ENCODE measurements around the gene AGAP9. TPM values are rescaled to one million over a fixed set of nuclear protein-coding genes. Genes with fewer than 3 reads are reported as not detected.
A peak's percentile ranks its signal among the peaks of the same experiment; 100 is the strongest.
"Not testable (repeated sequence)": the region's sequence is repeated elsewhere in the genome, so short reads cannot be mapped to it uniquely, and the experiment has no call there.

Gene AGAP9
- total RNA-seq: 1 to 10 TPM; 6.3 to 7.8 TPM
- polyA plus RNA-seq (ENCODE audit: insufficient read length in 6 of 6): 10 to 100 TPM in 5 of 6 donors, 1 to 10 TPM in 1; 7.8 to 45.9 (median 24.5) TPM
- long read RNA-seq, donor 1, partial matches to known transcripts: 12 of 14 reads
- long read RNA-seq, donor 1, other reads (novel, unspliced or antisense): 0 of 14 reads
- long read RNA-seq, donor 2: 0 reads
- long read RNA-seq, donor 3, partial matches to known transcripts: 0 of 1 reads
- long read RNA-seq, donor 3, other reads (novel, unspliced or antisense): 0 of 1 reads
- long read RNA-seq, donor 4: 0 reads
- long read RNA-seq, donor 5, partial matches to known transcripts: 12 of 12 reads
- long read RNA-seq, donor 5, other reads (novel, unspliced or antisense): 0 of 12 reads
- long read RNA-seq, donor 6: 0 reads
- long read RNA-seq, donor 7: 0 reads
- long read RNA-seq, donor 8, partial matches to known transcripts: 8 of 8 reads
- long read RNA-seq, donor 8, other reads (novel, unspliced or antisense): 0 of 8 reads
- long read RNA-seq, donor 9: 0 reads
- long read RNA-seq, donor 10, partial matches to known transcripts: 0 of 1 reads
- long read RNA-seq, donor 10, other reads (novel, unspliced or antisense): 1 of 1 reads
- long read RNA-seq, donor 11, partial matches to known transcripts: 0 of 2 reads
- long read RNA-seq, donor 11, other reads (novel, unspliced or antisense): 0 of 2 reads
- long read RNA-seq, donor 12, partial matches to known transcripts: 0 of 1 reads
- long read RNA-seq, donor 12, other reads (novel, unspliced or antisense): 0 of 1 reads

DNA sequence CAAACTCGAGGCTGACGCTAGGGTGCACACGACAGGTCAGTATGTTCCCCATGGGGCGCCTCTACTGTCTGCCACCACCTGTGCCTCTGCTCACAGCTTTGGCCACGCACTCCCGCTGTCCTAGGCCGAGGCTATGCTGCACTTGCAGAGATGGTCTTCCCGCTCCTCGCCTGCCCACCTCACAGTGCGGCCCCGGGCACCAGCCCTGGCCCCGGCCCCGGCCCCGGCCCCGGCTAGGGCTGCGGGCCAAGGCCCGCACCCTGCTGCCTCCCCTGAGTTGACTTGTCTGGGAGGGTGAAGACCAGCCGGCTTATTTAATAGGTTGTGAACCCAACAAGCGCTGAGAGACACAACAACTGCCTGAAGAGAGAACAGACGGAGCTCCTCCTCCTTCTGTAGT is at the start of gene AGAP9:
AGAP9 (minus strand) TSS at position 164 of the 400 bp plus-strand sequence; CDS start at position 52, 112 bp downstream.
- H3K27me3 ChIP-seq; intact Hi-C loops (cut with DNase I); H3K4me3 ChIP-seq; H3K36me3 ChIP-seq; H3K4me1 ChIP-seq; H3K9me3 ChIP-seq; DNase-seq; H3K27ac ChIP-seq; ATAC-seq: not testable (repeated sequence)

GRCh38 chr10:47571138-47571912 is 47.9 kb upstream of the AGAP9 start:
- intact Hi-C loops (cut with DNase I); H3K4me1 ChIP-seq; H3K27me3 ChIP-seq; H3K4me3 ChIP-seq; DNase-seq; ATAC-seq; H3K36me3 ChIP-seq; H3K27ac ChIP-seq; H3K9me3 ChIP-seq: not testable (repeated sequence)

DNA sequence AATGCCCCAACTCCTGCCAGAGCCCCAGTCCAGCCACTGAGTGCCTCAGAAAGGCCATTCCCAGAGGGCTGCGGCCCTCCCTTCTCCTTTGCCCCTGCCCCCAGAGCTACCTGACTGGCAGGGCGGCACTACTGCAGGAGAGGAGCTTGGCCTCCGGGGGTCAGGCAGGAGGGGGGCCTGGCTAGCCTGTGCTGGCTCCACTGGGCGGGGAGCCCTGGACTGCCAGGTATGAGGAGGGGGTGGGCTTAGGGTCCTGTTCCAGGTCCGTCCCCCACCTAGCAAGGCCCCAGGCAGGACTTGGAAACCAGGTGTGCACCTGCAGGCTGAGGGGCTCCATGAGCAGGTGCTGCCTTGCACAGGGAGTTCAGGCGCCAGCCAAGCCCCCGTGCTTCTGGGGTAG is 43.3 kb upstream of the AGAP9 start:
- H3K4me1 ChIP-seq; intact Hi-C loops (cut with DNase I); H3K9me3 ChIP-seq; H3K4me3 ChIP-seq; DNase-seq; H3K27ac ChIP-seq; H3K36me3 ChIP-seq; H3K27me3 ChIP-seq; ATAC-seq: not testable (repeated sequence)

GRCh38 chr10:47566108-47566699 is 42.8 kb upstream of the AGAP9 start:
- H3K4me1 ChIP-seq; intact Hi-C loops (cut with DNase I); H3K36me3 ChIP-seq; ATAC-seq; H3K27ac ChIP-seq; H3K27me3 ChIP-seq; DNase-seq; H3K9me3 ChIP-seq; H3K4me3 ChIP-seq: not testable (repeated sequence)

- H3K9me3 ChIP-seq; H3K27me3 ChIP-seq; intact Hi-C loops (cut with DNase I); H3K36me3 ChIP-seq; H3K27ac ChIP-seq; H3K4me3 ChIP-seq; H3K4me1 ChIP-seq: not testable (repeated sequence)
- ATAC-seq (peak; percentile 79), DNase-seq (peak in 1 of 4 donors; percentile 59)
These were observed 42.1 kb upstream of the AGAP9 start for GRCh38 chr10:47565517-47565920.

- ATAC-seq; intact Hi-C loops (cut with DNase I): not testable (repeated sequence)
These were observed 41.5 kb upstream of the AGAP9 start for GRCh38 chr10:47564953-47565352.

GRCh38 chr10:47564318-47564717 is 40.9 kb upstream of the AGAP9 start:
- H3K4me1 ChIP-seq; H3K4me3 ChIP-seq; H3K9me3 ChIP-seq; intact Hi-C loops (cut with DNase I); H3K27ac ChIP-seq; DNase-seq; ATAC-seq; H3K27me3 ChIP-seq; H3K36me3 ChIP-seq: not testable (repeated sequence)

More at GRCh38 chr10:47564953-47565352, 41.5 kb upstream of the AGAP9 start:
- H3K4me1 ChIP-seq, H3K27me3 ChIP-seq, H3K36me3 ChIP-seq, DNase-seq, H3K4me3 ChIP-seq, H3K27ac ChIP-seq, H3K9me3 ChIP-seq: not testable (repeated sequence)

DNA sequence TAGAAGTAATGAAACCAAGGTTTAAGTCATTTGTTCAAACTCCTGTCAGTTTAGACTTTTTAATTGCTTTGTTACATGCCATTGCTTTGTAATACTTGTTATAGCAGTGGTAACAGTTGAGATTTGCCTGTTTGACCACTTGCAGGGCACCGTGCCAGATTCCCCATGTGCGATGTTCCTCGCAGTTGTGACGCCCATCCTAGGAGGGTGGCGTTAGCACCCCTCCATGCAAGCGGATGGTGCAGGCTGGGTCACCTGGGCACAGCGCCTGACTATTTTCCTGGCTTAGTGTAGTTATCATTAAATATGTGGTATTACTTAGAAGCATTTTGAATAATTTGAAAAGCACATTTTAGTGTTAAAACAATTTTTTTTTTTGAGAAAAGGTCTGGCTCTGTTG is 37.0 kb upstream of the AGAP9 start:
- H3K4me3 ChIP-seq; DNase-seq; H3K27ac ChIP-seq; ATAC-seq; H3K9me3 ChIP-seq; H3K4me1 ChIP-seq; H3K36me3 ChIP-seq; intact Hi-C loops (cut with DNase I); H3K27me3 ChIP-seq: not testable (repeated sequence)

- ATAC-seq; DNase-seq; H3K4me3 ChIP-seq; H3K9me3 ChIP-seq; H3K27me3 ChIP-seq; intact Hi-C loops (cut with DNase I); H3K27ac ChIP-seq; H3K4me1 ChIP-seq; H3K36me3 ChIP-seq: not testable (repeated sequence)
These were observed 36.4 kb upstream of the AGAP9 start for GRCh38 chr10:47559718-47560308.

DNA sequence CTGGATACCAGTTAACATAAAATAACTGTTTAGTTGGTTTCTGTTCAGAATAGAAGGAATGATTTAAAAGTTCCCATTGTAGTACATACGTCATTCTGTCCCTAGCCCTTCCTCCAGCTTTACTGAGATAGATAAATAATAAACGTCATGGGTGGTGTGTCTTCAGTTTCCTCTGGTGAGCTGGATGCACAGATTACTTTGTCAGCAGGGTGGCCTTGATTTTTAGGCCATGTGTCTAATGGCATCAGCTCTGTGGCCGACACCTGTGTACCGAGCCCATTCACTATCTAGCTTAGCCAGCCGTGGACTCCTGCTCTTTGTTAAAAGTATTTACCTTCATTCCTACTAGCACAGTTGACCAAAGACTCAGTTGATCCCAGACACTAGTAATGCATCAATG is 34.7 kb upstream of the AGAP9 start:
- H3K9me3 ChIP-seq; DNase-seq; ATAC-seq; H3K36me3 ChIP-seq; intact Hi-C loops (cut with DNase I); H3K4me3 ChIP-seq; H3K27me3 ChIP-seq; H3K4me1 ChIP-seq: not testable (repeated sequence)
- H3K27ac ChIP-seq: peak overlapping the region in 1 of 2 donors; percentile 19

DNA sequence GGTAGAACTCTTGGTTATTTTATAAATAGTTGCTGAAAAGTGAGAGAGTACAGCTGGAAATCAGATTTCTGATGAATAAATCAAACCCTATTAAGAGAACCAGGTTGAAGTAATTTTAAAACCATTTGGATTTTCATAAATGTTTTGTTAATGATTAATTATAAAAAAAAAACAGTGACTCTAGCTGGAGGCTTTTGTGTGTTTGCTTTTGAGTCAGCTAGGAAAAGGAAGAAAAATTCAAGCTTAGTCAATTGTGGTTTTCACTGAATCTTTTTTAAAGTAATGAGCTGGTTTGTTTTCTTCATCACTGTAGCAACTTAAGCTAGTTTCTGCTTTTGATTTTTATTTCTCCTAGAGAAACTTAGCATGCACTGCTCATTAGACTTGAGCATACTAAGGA is 34.2 kb upstream of the AGAP9 start:
- DNase-seq; H3K4me3 ChIP-seq; H3K4me1 ChIP-seq; H3K27me3 ChIP-seq; H3K27ac ChIP-seq; intact Hi-C loops (cut with DNase I); ATAC-seq; H3K9me3 ChIP-seq; H3K36me3 ChIP-seq: not testable (repeated sequence)

GRCh38 chr10:47555334-47555733 is 31.9 kb upstream of the AGAP9 start:
- intact Hi-C loops (cut with DNase I); DNase-seq; H3K27ac ChIP-seq; H3K36me3 ChIP-seq; ATAC-seq; H3K4me1 ChIP-seq; H3K9me3 ChIP-seq; H3K4me3 ChIP-seq; H3K27me3 ChIP-seq: not testable (repeated sequence)

Data from left lung (tissue), 14 donors.